WTC11 (cell line): ENCODE measurements around the gene RPS21. TPM values are rescaled to one million over a fixed set of nuclear protein-coding genes. Genes with fewer than 3 reads are reported as not detected.

Experiments used
- ATAC-seq: fragments of 200-7000 bp; cut with Tn5 transposase; 2 replicates; pipeline ENCODE4 v1.10.0; 2021; ENCODE audit warnings: mild to moderate bottlenecking, moderate library complexity
- CTCF ChIA-PET: fragments of 300-600 bp; sonication (Branson Sonifier 250); formaldehyde crosslinking; loops from one replicate; lab custom pipeline; 2021; ENCODE audit warnings: antibody characterized with exemption; lab: Charles Lee
- POLR2A ChIA-PET: fragments of 350-600 bp; sonication (Branson Sonifier 250); formaldehyde crosslinking; loops from one replicate; lab custom pipeline; 2021; ENCODE audit warnings: antibody characterized with exemption; lab: Charles Lee
- DNase-seq: peaks from one replicate; pipeline ENCODE4 v3.0.0; 2021; ENCODE audit warnings: low spot score
- H3K27ac Mint-ChIP-seq: 2 replicates; pipeline ENCODE4 v1.8.0; 2021; ENCODE audit warnings: mixed read lengths
- H3K27me3 Mint-ChIP-seq: 2 replicates; pipeline ENCODE4 v1.8.0; 2021; ENCODE audit warnings: low read depth, mild to moderate bottlenecking, moderate library complexity, mixed read lengths
- H3K36me3 Mint-ChIP-seq: 2 replicates; pipeline ENCODE4 v1.8.0; 2021; ENCODE audit warnings: mixed read lengths
- H3K4me1 Mint-ChIP-seq: 2 replicates; pipeline ENCODE4 v1.8.0; 2022; ENCODE audit warnings: mixed read lengths
- H3K4me3 Mint-ChIP-seq: 2 replicates; pipeline ENCODE4 v1.8.0; 2021; ENCODE audit warnings: mild to moderate bottlenecking, moderate library complexity, mixed read lengths
- H3K9me3 Mint-ChIP-seq: 2 replicates; pipeline ENCODE4 v1.8.0; 2021; ENCODE audit warnings: mixed read lengths
- ATF1 ChIP-seq: sonication (generic); formaldehyde crosslinking; IDR thresholded peaks from 2 replicates; pipeline ENCODE4 v1.8.1; 2023; ENCODE audit warnings: mild to moderate bottlenecking, moderate library complexity, missing genetic modification reagents
- ATF6 ChIP-seq: sonication (generic); formaldehyde crosslinking; IDR thresholded peaks from 2 replicates; pipeline ENCODE4 v1.8.1; 2023; ENCODE audit warnings: mild to moderate bottlenecking, missing genetic modification reagents
- CREM ChIP-seq: sonication (generic); formaldehyde crosslinking; IDR thresholded peaks from 2 replicates; pipeline ENCODE4 v1.8.1; 2022; ENCODE audit warnings: mild to moderate bottlenecking, missing genetic modification reagents, moderate library complexity
- CTCF ChIP-seq: fragments of 200-600 bp; IDR thresholded peaks from 2 replicates; pipeline ENCODE4 v1.8.0; 2022; ENCODE audit warnings: antibody characterized with exemption
- ERG ChIP-seq: fragments of 250-450 bp; sonication (Bioruptor Pico); IDR thresholded peaks from 2 replicates; pipeline ENCODE4 v1.8.0; 2021; ENCODE audit warnings: mild to moderate bottlenecking
- ESRRA ChIP-seq: sonication (generic); formaldehyde crosslinking; IDR thresholded peaks from 2 replicates; pipeline ENCODE4 v1.8.1; 2022; ENCODE audit warnings: mild to moderate bottlenecking, missing genetic modification reagents, borderline replicate concordance
- FOXP1 ChIP-seq: sonication (generic); formaldehyde crosslinking; IDR thresholded peaks from 2 replicates; pipeline ENCODE4 v1.8.0; 2022; ENCODE audit warnings: missing genetic modification reagents, mild to moderate bottlenecking, moderate library complexity, borderline replicate concordance
- GABPB1 ChIP-seq: sonication (generic); formaldehyde crosslinking; IDR thresholded peaks from 2 replicates; pipeline ENCODE4 v1.8.1; 2023; ENCODE audit warnings: mild to moderate bottlenecking, missing genetic modification reagents
- HMGA2 ChIP-seq: fragments of 250-450 bp; sonication (Bioruptor Pico); IDR thresholded peaks from 2 replicates; pipeline ENCODE4 v1.4.0; 2021; ENCODE audit warnings: mild to moderate bottlenecking, moderate library complexity
- MAX ChIP-seq: sonication (generic); formaldehyde crosslinking; IDR thresholded peaks from 2 replicates; pipeline ENCODE4 v1.8.0; 2022; ENCODE audit warnings: mild to moderate bottlenecking, missing genetic modification reagents
- MLX ChIP-seq: sonication (generic); formaldehyde crosslinking; IDR thresholded peaks from 2 replicates; pipeline ENCODE4 v1.8.1; 2023; ENCODE audit warnings: mild to moderate bottlenecking, missing genetic modification reagents, moderate library complexity
- NFE2L1 ChIP-seq: sonication (generic); formaldehyde crosslinking; IDR thresholded peaks from 2 replicates; pipeline ENCODE4 v1.8.1; 2023; ENCODE audit warnings: missing genetic modification reagents
- NR3C1 ChIP-seq: sonication (generic); formaldehyde crosslinking; conservative IDR thresholded peaks from 2 replicates; pipeline ENCODE4 v1.8.1; 2023; ENCODE audit warnings: low read depth, mild to moderate bottlenecking, missing genetic modification reagents
- PRRX2 ChIP-seq: fragments of 250-450 bp; sonication (Bioruptor Pico); IDR thresholded peaks from 2 replicates; pipeline ENCODE4 v1.8.0; 2021; ENCODE audit warnings: mild to moderate bottlenecking
- SMAD4 ChIP-seq: sonication (generic); formaldehyde crosslinking; IDR thresholded peaks from 2 replicates; pipeline ENCODE4 v1.8.0; 2022; ENCODE audit warnings: mild to moderate bottlenecking, missing genetic modification reagents
- SP1 ChIP-seq: sonication (generic); formaldehyde crosslinking; conservative IDR thresholded peaks from 2 replicates; pipeline ENCODE4 v1.8.1; 2022; ENCODE audit warnings: missing genetic modification reagents
- TEAD1 ChIP-seq: sonication (generic); formaldehyde crosslinking; IDR thresholded peaks from 2 replicates; pipeline ENCODE4 v1.8.0; 2022; ENCODE audit warnings: mild to moderate bottlenecking, missing genetic modification reagents
- USF1 ChIP-seq: sonication (generic); formaldehyde crosslinking; IDR thresholded peaks from 2 replicates; pipeline ENCODE4 v1.8.0; 2022; ENCODE audit warnings: mild to moderate bottlenecking, missing genetic modification reagents
- ZBTB43 ChIP-seq: sonication (generic); formaldehyde crosslinking; IDR thresholded peaks from 2 replicates; pipeline ENCODE4 v1.8.1; 2023; ENCODE audit warnings: mild to moderate bottlenecking, missing genetic modification reagents
- ZNF232 ChIP-seq: sonication (generic); formaldehyde crosslinking; IDR thresholded peaks from 2 replicates; pipeline ENCODE4 v1.8.0; 2022; ENCODE audit warnings: mild to moderate bottlenecking, missing genetic modification reagents
- ZNF532 ChIP-seq: fragments of 250-450 bp; sonication (Bioruptor Pico); IDR thresholded peaks from 2 replicates; pipeline ENCODE4 v1.9.0; 2021; ENCODE audit warnings: mild to moderate bottlenecking, borderline replicate concordance
- ZSCAN18 ChIP-seq: fragments of 250-450 bp; sonication (Bioruptor Pico); IDR thresholded peaks from 2 replicates; pipeline ENCODE4 v2.1.2; 2022; ENCODE audit warnings: mild to moderate bottlenecking, moderate library complexity
- total RNA-seq: library from RNA; stranded (reverse); gene quantifications from 3 replicates; pipeline ENCODE4 v1.2.3, GENCODE V29; 2021

RPS21 gene
- total RNA-seq, 1 experiment from 2014 or later: 2,016 TPM

- no peaks in the 10 kb centered on the region for H3K36me3 Mint-ChIP-seq
- DNase-seq: peak; percentile 78
- peaks cover 30% of the 10 kb centered on the region for H3K4me1 Mint-ChIP-seq
- peak; percentile 21 for ATAC-seq
- no peaks in the 10 kb centered on the region; the same call in 1 of the 2 replicates for H3K27me3 Mint-ChIP-seq
- H3K4me3 Mint-ChIP-seq: peak overlapping the region; percentile 68
- no peaks in the 10 kb centered on the region for H3K9me3 Mint-ChIP-seq
- H3K27ac Mint-ChIP-seq: peak overlapping the region; percentile 59; the same call in 1 of the 2 replicates
- POLR2A ChIA-PET: interaction anchor here (0.8 to 4.8 kb wide), 10 partner anchors 8 to 558 kb away, joined by 3 to 29 read pairs (median 4); partner anchors contain the start of genes DIDO1 and RPS21
- CTCF ChIA-PET: interaction anchor here (0.8 to 9.1 kb wide), 27 partner anchors 9 to 1604 kb away, joined by 3 to 137 read pairs (median 4); partner anchors contain the start of genes ADRM1 and RPS21
- TF ChIP-seq ATF6 (CRISPR knock-in tag) (no peak), FOXP1 (CRISPR knock-in tag) (no peak), SMAD4 (CRISPR knock-in tag) (no peak), ERG (no peak), CTCF (peak; percentile 47), SP1 (peak; percentile 29; the same call in 1 of the 2 replicates), NR3C1 (no peak), USF1 (CRISPR knock-in tag) (no peak), PRRX2 (CRISPR knock-in tag) (no peak), GABPB1 (CRISPR knock-in tag) (peak; percentile 22; the same call in 1 of the 2 replicates), ESRRA (CRISPR knock-in tag) (0 out of 2 replicates have a peak, but pooled peaks have one; percentile 37), ZSCAN18 (CRISPR knock-in tag) (no peak), CREM (CRISPR knock-in tag) (no peak), ZNF232 (CRISPR knock-in tag) (no peak; the same call in 1 of the 2 replicates), MAX (CRISPR knock-in tag) (no peak), ZBTB43 (CRISPR knock-in tag) (0 out of 2 replicates have a peak, but pooled peaks have one; percentile 44), NFE2L1 (CRISPR knock-in tag) (no peak), HMGA2 (no peak), MLX (no peak), ZNF532 (CRISPR knock-in tag) (no peak), ATF1 (CRISPR knock-in tag) (no peak), TEAD1 (CRISPR knock-in tag) (0 out of 2 replicates have a peak, but pooled peaks have one; percentile 26)
Measured at GRCh38 chr20:62368976-62369814, 17.7 kb upstream of the RPS21 start.
